HCT116 (cell line): ENCODE measurements around the gene C8A.

ENCODE experiments used
- CTCF ChIP-seq, 3 experiments: fragments of 200-600 bp in 1 of 3; sonication (generic) in 1 of 3; IDR thresholded peaks in 2 of 3; conservative IDR thresholded peaks in 1 of 3; 2 replicates each; pipeline ENCODE4 v1.5.1; 2012 to 2017; ENCODE audit warnings: low read depth in 2 of 3, low read length in 2 of 3, antibody characterized with exemption in 1 of 3, borderline replicate concordance in 1 of 3, control low read depth in 1 of 3, mild to moderate bottlenecking in 1 of 3, mixed read lengths in 1 of 3, mixed run types in 1 of 3, moderate library complexity in 1 of 3; ENCODE audit not compliant: insufficient read depth in 1 of 3
- ELF1 ChIP-seq: IDR thresholded peaks from 2 replicates; pipeline ENCODE4 v1.6.1; 2012; ENCODE audit warnings: low read depth, borderline replicate concordance
- EZH2 ChIP-seq: fragments of 200-600 bp; sonication (generic); IDR thresholded peaks from 2 replicates; pipeline ENCODE4 v1.6.1; 2017; ENCODE audit warnings: antibody characterized with exemption, mixed run types
- SP1 ChIP-seq: IDR thresholded peaks from 2 replicates; pipeline ENCODE4 v1.6.1; 2012; ENCODE audit warnings: low read depth
- ZFX ChIP-seq: fragments of 450-650 bp; IDR thresholded peaks from 2 replicates; pipeline ENCODE4 v1.6.1; 2017
- TF ChIP-seq, protein P1 (sequence below): IDR thresholded peaks from 2 replicates; pipeline ENCODE4 v1.6.1; 2012; ENCODE audit warnings: low read depth

DNA sequence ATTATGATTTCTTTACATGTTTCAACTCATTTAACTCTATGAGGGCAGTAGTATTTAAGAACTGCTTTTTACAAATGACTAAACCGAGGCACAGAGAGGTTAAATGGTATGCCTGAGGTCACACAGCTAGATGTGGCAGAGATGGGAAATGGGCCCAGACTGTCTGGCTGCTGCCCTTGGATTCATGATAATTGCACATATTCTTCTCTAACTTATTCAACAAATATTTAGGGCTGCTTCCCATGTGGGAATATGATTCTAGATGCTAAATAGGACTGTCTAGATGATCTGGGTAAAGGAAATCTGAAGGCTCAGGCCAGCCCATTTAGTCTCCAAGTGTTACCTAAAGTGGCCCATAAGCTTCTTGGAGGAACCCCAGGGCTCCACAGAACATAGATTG lies 26.2 kb downstream of the C8A start:
- no peak for TF ChIP-seq SP1
- no peak for TF ChIP-seq ELF1
- no peak for TF ChIP-seq ZFX
- TF ChIP-seq CTCF (IDR thresholded peaks at IDR 0.05 in 2 of 3, conservative IDR thresholded peaks at IDR 0.05 in 1 of 3; ENCODE audit: borderline replicate concordance in 1 of 3, insufficient read depth in 1 of 3, low read depth in 2 of 3, low read length in 2 of 3): no peak
- no peak for TF ChIP-seq EZH2
- TF ChIP-seq, protein P1, sequence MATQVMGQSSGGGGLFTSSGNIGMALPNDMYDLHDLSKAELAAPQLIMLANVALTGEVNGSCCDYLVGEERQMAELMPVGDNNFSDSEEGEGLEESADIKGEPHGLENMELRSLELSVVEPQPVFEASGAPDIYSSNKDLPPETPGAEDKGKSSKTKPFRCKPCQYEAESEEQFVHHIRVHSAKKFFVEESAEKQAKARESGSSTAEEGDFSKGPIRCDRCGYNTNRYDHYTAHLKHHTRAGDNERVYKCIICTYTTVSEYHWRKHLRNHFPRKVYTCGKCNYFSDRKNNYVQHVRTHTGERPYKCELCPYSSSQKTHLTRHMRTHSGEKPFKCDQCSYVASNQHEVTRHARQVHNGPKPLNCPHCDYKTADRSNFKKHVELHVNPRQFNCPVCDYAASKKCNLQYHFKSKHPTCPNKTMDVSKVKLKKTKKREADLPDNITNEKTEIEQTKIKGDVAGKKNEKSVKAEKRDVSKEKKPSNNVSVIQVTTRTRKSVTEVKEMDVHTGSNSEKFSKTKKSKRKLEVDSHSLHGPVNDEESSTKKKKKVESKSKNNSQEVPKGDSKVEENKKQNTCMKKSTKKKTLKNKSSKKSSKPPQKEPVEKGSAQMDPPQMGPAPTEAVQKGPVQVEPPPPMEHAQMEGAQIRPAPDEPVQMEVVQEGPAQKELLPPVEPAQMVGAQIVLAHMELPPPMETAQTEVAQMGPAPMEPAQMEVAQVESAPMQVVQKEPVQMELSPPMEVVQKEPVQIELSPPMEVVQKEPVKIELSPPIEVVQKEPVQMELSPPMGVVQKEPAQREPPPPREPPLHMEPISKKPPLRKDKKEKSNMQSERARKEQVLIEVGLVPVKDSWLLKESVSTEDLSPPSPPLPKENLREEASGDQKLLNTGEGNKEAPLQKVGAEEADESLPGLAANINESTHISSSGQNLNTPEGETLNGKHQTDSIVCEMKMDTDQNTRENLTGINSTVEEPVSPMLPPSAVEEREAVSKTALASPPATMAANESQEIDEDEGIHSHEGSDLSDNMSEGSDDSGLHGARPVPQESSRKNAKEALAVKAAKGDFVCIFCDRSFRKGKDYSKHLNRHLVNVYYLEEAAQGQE: no peak
